Measurements from ENCODE around the gene GNAQ.
"Not testable (repeated sequence)": the region's sequence is repeated elsewhere in the genome, so short reads cannot be mapped to it uniquely, and the experiment has no call there.

Gene GNAQ

GRCh38 chr9:77726814-77727213, 304.8 kb downstream of the GNAQ start:
- DNase-seq (ENCODE audit: low read depth), result no peak

DNA sequence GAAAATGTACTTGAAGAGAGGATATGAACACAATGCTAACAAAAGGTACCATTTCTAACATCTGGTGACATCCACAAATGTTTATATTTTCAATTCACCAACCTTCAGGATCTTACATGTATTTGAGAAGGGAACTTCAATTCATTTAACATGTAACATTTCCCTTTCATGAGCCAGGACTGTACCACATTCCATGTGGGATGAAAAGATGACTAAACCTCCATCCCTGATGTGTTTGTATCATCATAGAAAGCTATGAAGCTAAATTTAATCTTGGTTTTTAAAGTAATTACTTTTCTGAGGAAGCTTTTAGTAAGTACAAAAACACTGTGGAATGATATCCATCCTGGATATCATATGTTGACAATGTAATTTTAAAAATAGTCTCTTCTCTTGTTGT, 305.3 kb downstream of the GNAQ start:
- no peak for DNase-seq (ENCODE audit: low read depth)

DNA sequence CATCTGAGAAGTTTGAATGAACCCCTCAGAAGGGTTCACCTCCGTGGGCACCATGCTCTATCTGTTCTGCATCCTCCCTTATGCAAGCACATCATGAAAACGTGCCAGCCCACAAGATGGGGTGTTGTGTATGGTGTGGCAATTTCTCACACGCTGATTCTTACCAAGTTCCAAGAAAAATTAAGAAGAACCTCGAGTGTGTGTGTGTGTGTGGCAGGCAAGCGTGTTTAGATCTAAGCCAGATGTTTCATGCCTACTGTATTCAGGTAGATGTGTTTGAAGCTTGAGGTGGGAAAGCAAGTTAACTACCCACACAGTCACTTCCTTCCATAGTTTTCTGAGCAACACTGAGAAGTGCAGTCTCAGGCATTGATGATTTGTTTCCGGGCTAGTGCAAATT, 305.8 kb downstream of the GNAQ start:
- no peak for DNase-seq (ENCODE audit: low read depth)

GRCh38 chr9:77725046-77725694, 306.4 kb downstream of the GNAQ start:
- DNase-seq (ENCODE audit: low read depth), result no peak

GRCh38 chr9:77721156-77721555, 310.5 kb downstream of the GNAQ start:
- not testable (repeated sequence) for DNase-seq (ENCODE audit: low read depth)

GRCh38 chr9:77719321-77719720, 312.3 kb downstream of the GNAQ start:
- DNase-seq (ENCODE audit: low read depth), result no peak

DNA sequence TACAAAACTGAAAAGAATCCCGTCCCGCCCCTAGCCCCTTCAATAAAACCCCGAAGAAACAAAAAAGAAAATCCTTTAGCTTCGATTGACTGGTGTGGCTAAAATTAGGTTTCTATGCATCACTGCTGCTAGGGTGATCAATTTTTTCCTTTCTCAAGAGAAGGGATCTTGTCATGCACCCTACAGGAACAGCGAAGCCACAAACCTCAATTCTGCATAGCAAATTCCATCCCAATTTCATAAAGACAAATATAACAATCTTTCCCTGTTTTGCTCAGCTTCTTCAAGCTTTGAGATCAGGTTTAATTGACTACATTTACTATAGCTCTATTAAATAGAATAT, 313.3 kb downstream of the GNAQ start:
- not testable (repeated sequence) for DNase-seq (ENCODE audit: low read depth)

DNA sequence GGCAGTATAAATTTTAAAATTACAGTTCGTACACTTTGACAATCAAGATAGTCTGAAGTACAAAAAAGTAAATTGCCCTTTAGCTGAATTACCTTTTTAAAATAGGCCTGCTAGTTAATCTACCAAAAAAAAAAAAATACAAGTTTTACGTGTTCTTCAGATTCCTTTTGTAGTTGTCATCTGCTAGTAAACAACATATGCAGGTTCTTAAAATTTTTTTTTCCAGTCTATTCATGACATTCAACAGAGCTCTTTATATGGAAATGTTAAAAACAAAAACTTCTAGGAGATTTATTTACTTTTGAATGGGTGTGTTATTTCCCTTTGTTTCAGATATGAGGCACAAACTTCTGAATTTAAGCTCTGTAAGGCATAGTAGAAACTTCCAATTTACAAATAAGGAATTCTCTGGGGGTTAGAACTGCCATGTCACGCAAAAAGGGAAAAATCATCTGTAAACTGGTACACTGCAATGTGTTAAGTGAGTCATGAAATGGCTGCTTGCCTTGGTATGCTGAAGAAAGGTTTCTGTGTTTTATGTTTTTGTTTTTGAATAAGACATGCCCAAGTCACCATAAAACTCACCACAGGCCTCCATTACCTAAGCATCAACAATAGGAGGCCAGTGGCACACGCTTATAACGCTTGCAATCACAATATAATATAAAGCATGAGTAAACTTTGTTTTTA, 313.9 kb downstream of the GNAQ start:
- not testable (repeated sequence) for DNase-seq (ENCODE audit: low read depth)

GRCh38 chr9:77714077-77714549, 317.5 kb downstream of the GNAQ start:
- no peak for DNase-seq (ENCODE audit: low read depth)

DNA sequence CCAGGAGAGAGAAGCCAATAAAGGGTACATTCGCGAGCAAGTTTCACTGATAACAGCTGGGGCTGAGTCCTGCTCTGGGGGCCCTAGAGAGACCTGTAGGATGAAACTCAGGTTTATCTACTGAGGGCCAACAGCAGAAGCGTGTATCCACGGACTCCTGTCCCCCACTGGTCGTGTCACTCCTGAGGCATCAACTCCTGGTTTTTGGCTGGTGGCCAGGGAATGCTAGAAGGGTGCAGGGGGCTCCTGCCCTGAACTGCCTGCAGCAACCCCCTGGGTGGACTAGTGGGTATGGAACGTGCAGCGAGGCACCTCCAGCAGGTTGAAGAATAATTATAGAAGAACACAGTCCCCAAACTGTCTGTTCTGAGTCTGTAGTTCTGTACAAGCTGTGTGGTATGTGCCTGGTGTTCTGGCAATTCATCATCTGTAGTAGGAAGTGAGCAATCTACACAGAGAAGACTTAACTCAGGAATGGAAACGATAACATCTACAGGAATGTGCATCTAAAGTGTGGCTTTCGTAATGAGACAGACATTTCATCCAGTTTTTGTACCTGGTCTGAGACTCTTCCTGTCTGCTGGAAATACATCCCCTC, 319.0 kb downstream of the GNAQ start:
- DNase-seq (ENCODE audit: low read depth), result no peak

- no peak for DNase-seq (ENCODE audit: low read depth)
Measured at GRCh38 chr9:77710965-77711648, 320.5 kb downstream of the GNAQ start.

DNA sequence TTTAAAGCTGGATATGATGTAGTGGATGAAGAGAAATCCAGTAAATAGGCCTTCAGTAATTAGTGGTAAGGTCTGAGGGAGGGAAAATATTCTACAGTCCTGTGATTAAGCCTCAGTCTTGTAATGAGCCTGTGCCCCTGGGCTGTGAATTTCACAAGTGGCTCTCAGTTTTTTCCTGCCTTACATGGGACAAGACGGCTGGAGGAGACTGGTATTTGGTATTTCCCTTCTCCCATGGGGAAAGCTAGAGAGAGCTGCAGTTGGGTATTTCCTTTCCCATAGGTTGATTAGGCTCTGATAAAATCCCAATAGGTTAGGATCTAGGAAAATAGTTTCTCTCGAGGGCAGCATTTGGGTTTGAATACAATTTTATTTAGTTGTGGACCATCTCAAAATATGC, 321.3 kb downstream of the GNAQ start:
- DNase-seq (ENCODE audit: low read depth), result no peak

DNA sequence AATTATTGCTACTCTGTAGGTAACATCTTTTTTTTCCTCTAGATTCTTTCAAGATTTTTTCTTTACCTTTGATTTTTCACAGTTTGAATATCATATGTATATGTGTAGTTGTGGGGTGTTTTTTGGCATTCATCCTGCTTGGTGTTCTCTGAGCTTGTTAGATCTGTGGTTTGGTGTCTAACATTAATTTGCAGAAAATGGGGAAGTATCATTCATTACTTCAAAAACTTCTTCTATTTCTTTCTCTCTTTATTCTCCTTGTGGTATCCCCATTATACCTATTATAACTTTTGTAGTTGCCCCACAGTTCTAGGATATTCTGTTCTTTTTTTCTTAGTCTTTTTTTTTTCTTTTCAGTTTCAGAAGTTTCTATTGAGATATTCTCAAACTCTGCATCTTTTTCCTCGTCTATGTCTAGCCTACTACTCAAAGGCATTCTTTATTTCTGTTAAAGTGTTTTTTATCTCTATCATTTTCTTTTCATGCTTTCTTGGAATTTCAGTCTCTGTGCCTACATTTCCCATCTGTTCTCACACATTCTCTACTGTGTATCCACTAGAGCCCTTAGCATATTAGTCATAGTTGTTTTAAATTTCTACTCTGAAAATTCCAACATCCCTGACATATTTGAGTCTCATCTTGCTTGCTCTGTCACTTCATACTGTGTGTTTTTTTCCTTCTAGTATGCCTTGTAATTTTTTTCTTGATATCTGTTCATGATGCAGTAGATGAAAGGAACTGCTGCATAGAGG, 323.4 kb downstream of the GNAQ start:
- DNase-seq (ENCODE audit: low read depth), result no peak

- no peak for DNase-seq (ENCODE audit: low read depth)
Measured at GRCh38 chr9:77707383-77708063, 324.1 kb downstream of the GNAQ start.

- no peak for DNase-seq (ENCODE audit: low read depth)
Measured at GRCh38 chr9:77705636-77706035, 326.0 kb downstream of the GNAQ start.

DNA sequence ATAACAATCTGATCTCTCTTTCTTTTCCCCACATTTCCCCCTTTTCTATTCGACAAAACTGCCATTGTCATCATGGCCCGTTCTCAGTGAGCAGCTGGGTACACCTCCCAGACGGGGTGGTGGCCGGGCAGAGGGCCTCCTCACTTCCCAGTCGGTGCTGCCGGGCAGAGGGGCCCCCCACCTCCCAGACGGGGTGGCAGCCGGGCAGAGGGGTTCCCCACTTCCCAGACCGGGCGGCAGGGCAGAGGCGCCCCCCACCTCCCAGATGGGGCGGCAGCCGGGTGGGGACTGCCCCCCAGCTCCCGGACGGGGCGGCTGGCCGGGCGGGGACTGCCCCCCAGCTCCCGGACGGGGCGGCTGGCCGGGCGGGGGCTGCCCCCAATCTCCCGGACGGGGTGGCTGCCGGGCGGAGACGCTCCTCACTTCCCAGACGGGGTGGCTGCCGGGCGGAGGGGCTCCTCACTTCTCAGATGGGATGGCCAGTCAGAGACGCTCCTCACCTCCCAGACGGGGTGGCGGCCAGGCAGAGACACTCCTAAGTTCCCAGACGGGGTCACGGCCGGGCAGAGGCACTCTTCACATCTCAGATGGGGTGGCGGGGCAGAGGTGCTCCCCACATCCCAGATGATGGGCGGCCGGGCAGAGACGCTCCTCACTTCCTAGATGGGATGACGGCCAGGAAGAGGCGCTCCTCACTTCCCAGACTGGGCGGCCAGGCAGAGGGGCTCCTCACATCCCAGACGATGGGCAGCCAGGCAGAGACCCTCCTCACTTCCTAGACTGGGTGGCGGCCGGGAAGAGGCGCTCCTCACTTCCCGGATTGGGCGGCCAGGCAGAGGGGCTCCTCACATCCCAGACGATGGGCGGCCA, 328.9 kb downstream of the GNAQ start:
- not testable (repeated sequence) for DNase-seq (ENCODE audit: low read depth)

GRCh38 chr9:77697238-77697984, 334.2 kb downstream of the GNAQ start:
- no peak for DNase-seq (ENCODE audit: low read depth)

GRCh38 chr9:77690723-77691122, 340.9 kb downstream of the GNAQ start:
- not testable (repeated sequence) for DNase-seq (ENCODE audit: low read depth)

DNA sequence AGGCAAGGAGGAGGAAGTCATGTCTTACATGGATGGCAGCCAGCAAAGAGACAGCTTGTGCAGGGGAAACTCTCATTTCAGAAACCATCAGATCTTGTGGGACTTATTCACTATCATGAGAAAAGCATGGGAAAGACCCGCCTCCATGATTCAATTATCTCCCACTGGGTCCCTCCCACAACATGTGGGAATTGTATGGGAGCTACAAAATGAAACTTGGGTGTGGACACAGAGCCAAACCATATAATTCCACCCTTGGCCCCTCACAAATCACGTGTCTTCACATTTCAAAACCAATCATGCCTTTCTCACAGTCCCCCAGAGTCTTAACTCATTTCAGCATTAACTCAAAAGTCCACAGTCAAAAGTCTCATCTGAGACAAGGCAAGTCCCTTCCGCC, 341.5 kb downstream of the GNAQ start:
- not testable (repeated sequence) for DNase-seq (ENCODE audit: low read depth)

DNA sequence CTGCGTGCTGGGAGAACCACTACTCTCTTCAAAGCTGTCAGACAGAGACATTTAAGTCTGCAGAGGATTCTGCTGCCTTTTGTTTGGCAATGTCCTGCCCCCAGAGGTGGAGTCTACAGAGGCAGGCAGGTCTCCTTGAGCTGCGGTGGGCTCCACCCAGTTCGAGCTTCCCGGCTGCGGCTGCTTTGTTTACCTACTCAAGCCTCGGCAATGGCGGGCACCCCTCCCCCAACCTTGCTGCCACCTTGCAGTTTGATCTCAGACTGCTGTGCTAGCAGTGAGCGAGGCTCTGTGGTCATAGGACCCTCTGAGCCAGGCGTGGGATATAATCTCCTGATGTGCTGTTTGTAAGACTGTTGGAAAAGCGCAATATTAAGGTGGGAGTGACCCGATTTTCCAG, 343.9 kb downstream of the GNAQ start:
- DNase-seq (ENCODE audit: low read depth), result not testable (repeated sequence)
